ENCODE results near the gene CLDN14.
A peak's percentile ranks its signal among the peaks of the same experiment; 100 is the strongest.

Gene CLDN14

DNA sequence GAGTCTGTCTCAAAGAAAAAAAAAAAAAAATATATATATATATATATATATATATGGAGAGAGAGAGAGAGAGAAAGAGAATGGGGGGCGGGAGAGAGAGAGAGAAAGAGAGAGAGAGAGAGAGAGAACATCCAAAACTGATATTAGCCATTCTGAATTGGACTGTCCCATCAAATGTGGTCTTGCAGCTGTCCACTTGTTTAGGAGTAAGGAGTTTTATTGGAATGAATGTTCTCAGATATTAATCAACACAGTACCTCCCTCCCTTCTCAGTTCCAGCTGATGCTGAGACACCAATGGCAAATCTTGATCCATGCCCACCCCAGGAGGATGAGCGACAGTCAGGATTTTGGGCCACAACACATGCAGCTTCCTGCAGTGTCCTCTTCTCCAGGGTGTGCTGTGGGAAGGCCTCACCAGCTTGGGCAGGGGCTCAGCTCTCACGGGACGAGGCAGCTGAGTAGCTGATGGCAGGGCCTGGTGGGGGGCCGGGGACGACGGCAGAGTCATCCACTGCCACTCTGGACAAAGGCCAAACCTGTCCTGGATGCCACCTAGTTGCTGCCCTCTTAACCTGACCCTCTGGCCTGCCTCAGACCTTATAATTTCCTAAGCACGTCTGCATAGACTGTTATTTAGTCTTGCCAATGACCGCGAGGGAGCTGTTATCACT, 9.3 kb upstream of the CLDN14 start:
- TF ChIP-seq, protein P1, sequence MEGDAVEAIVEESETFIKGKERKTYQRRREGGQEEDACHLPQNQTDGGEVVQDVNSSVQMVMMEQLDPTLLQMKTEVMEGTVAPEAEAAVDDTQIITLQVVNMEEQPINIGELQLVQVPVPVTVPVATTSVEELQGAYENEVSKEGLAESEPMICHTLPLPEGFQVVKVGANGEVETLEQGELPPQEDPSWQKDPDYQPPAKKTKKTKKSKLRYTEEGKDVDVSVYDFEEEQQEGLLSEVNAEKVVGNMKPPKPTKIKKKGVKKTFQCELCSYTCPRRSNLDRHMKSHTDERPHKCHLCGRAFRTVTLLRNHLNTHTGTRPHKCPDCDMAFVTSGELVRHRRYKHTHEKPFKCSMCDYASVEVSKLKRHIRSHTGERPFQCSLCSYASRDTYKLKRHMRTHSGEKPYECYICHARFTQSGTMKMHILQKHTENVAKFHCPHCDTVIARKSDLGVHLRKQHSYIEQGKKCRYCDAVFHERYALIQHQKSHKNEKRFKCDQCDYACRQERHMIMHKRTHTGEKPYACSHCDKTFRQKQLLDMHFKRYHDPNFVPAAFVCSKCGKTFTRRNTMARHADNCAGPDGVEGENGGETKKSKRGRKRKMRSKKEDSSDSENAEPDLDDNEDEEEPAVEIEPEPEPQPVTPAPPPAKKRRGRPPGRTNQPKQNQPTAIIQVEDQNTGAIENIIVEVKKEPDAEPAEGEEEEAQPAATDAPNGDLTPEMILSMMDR (conservative IDR thresholded peaks at IDR 0.05; ENCODE audit: low read depth) = no peak
- ChIA-PET POLR2A (ENCODE audit: low non-redundant PET) (no interaction called here), CTCF (interaction anchor here (0.8 kb wide), 1 partner anchor 369 kb away, joined by 3 read pairs; no protein-coding TSS in a partner anchor)
- no peak for DNase-seq (ENCODE audit: low spot score)
- no peak overlapping the region for H3K27ac ChIP-seq

DNA sequence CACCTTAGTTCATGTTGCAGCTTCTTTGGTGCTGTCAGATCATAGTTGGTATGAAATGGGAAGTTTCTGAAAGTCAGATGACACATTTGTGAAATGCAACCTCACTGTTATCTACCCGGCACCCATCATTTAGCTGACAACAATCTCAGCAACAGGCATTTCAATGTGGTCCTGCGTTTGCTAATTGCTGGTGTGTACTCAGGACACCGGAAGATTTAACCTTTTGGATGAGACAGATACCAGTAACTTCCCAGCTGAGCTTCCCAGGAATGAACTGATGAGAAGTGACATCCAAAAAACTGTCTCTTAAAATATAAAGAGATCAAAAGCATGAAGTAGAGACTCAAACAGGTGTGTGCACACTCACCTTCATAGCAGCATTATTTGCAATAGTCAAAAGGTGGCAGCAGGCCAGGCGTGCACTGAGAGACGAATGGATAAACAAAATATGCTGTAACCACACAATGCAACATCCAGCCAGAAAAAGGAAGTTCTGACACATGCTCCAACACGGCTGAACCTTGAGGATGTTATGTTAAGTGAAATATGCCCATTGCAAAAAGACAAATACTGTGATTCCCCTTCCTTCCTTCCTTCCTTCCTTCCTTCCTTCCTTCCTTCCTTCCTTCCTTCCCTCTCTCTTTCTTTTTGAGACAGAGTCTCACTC, 7.9 kb upstream of the CLDN14 start:
- H3K27ac ChIP-seq = peak overlapping the region; percentile 46; the same call in 1 of the 2 replicates
- peak; percentile 38 for DNase-seq (ENCODE audit: low spot score)
- TF ChIP-seq, protein P1 (conservative IDR thresholded peaks at IDR 0.05; ENCODE audit: low read depth) = no peak
- CTCF ChIA-PET = interaction anchor here (0.6 kb wide), 1 partner anchor 65 kb away, joined by 3 read pairs; no protein-coding TSS in a partner anchor
- POLR2A ChIA-PET (ENCODE audit: low non-redundant PET) = no interaction called here

DNA sequence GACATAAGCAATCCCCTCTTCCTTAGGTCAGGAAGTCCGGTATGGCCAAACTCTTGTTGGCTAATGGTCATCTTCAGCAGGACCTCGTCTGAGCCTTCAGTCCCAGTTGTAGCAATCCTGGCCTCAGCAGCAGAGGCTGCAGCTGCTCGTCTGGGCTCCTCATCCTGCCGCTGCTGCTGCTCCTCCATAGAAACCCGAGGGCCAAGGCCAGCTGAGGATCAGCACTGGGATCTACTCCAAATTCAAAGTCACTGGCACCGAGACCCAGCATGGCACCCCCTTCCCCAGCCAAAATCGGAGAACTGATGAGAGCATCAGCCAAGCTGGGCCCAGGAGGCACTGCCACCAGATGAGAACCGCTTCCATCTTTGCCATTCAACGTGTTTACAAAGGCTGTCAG, 6.3 kb upstream of the CLDN14 start:
- CTCF ChIA-PET = no interaction called here
- no peak overlapping the region for H3K27ac ChIP-seq
- TF ChIP-seq, protein P1 (conservative IDR thresholded peaks at IDR 0.05; ENCODE audit: low read depth) = no peak
- POLR2A ChIA-PET (ENCODE audit: low non-redundant PET) = no interaction called here
- DNase-seq (ENCODE audit: low spot score) = no peak

- no peak for DNase-seq (ENCODE audit: low spot score)
- H3K27ac ChIP-seq = no peak overlapping the region
- TF ChIP-seq, protein P1 (conservative IDR thresholded peaks at IDR 0.05; ENCODE audit: low read depth) = no peak
- POLR2A ChIA-PET (ENCODE audit: low non-redundant PET) = no interaction called here
- CTCF ChIA-PET = no interaction called here
Observed at GRCh38 chr21:36485476-36485875, 5.6 kb upstream of the CLDN14 start.

- CTCF ChIA-PET = no interaction called here
- H3K27ac ChIP-seq = no peak overlapping the region
- DNase-seq (ENCODE audit: low spot score) = no peak
- POLR2A ChIA-PET (ENCODE audit: low non-redundant PET) = no interaction called here
- TF ChIP-seq, protein P1 (conservative IDR thresholded peaks at IDR 0.05; ENCODE audit: low read depth) = no peak
Observed at GRCh38 chr21:36483095-36483494, 3.2 kb upstream of the CLDN14 start.

GRCh38 chr21:36482673-36483072, 2.8 kb upstream of the CLDN14 start:
- CTCF ChIA-PET = no interaction called here
- POLR2A ChIA-PET (ENCODE audit: low non-redundant PET) = no interaction called here
- DNase-seq (ENCODE audit: low spot score) = no peak
- H3K27ac ChIP-seq = no peak overlapping the region
- TF ChIP-seq, protein P1 (conservative IDR thresholded peaks at IDR 0.05; ENCODE audit: low read depth) = no peak
